Smooth muscle cell (in vitro differentiated cells): ENCODE data around the gene S100A10. TPM values are rescaled to one million over a fixed set of nuclear protein-coding genes. Genes with fewer than 3 reads are reported as not detected.

Source experiments
- DNase-seq: peaks from one replicate; lab custom pipeline; 2025; ENCODE audit not compliant: unreplicated experiment; lab: John Stamatoyannopoulos, UW
- H2AFZ ChIP-seq: fragments of 200-600 bp; sonication (generic); 2 replicates; pipeline ENCODE4 v1.6.0; 2016; ENCODE audit warnings: antibody characterized with exemption, low read depth, mild to moderate bottlenecking
- H3F3A ChIP-seq: fragments of 200-600 bp; sonication (generic); 2 replicates; pipeline ENCODE4 v1.6.0; 2017; ENCODE audit warnings: antibody characterized with exemption, low read depth
- H3K27ac ChIP-seq: fragments of 200-600 bp; sonication (generic); 2 replicates; pipeline ENCODE4 v1.5.1; 2016; ENCODE audit warnings: low read depth, mild to moderate bottlenecking
- H3K27me3 ChIP-seq: fragments of 200-600 bp; sonication (generic); 2 replicates; pipeline ENCODE4 v1.6.1; 2016; ENCODE audit warnings: low read depth, mild to moderate bottlenecking
- H3K36me3 ChIP-seq: fragments of 200-600 bp; sonication (generic); 2 replicates; pipeline ENCODE4 v1.5.1; 2016; ENCODE audit warnings: low read depth
- H3K4me1 ChIP-seq: fragments of 200-600 bp; sonication (generic); 2 replicates; pipeline ENCODE4 v1.5.1; 2016; ENCODE audit warnings: low read depth
- H3K4me2 ChIP-seq: fragments of 200-600 bp; sonication (generic); 2 replicates; pipeline ENCODE4 v1.6.0; 2016; ENCODE audit warnings: mild to moderate bottlenecking
- H3K4me3 ChIP-seq: fragments of 200-600 bp; sonication (generic); 2 replicates; pipeline ENCODE4 v1.5.1; 2016; ENCODE audit warnings: mild to moderate bottlenecking
- H3K79me2 ChIP-seq: fragments of 200-600 bp; sonication (generic); 2 replicates; pipeline ENCODE4 v1.6.0; 2016; ENCODE audit warnings: low read depth, mild to moderate bottlenecking
- H3K9ac ChIP-seq: fragments of 200-600 bp; sonication (generic); 2 replicates; pipeline ENCODE4 v1.6.0; 2016; ENCODE audit warnings: low read depth
- H3K9me3 ChIP-seq: fragments of 200-600 bp; sonication (generic); replicated peaks from 2 replicates; pipeline ENCODE4 v1.5.1; 2016; ENCODE audit warnings: low read depth
- H4K20me1 ChIP-seq: fragments of 200-600 bp; sonication (generic); 2 replicates; pipeline ENCODE4 v1.6.0; 2016; ENCODE audit warnings: low read depth
- CTCF ChIP-seq: fragments of 200-600 bp; sonication (generic); IDR thresholded peaks from 2 replicates; pipeline ENCODE4 v1.5.1; 2017; ENCODE audit warnings: borderline replicate concordance, mild to moderate bottlenecking, antibody characterized with exemption; ENCODE audit not compliant: insufficient read depth, poor library complexity, severe bottlenecking
- WGBS: methylation state at CpG from one replicate; pipeline ENCODE4 v1.1.7; 2016; ENCODE audit warnings: low lambda C conversion rate; 5-methylcytosine and 5-hydroxymethylcytosine counted together
- polyA plus RNA-seq: library from polyadenylated mRNA; unstranded; fragments of >200 nt; fragmentation: Nextera tagmentation; extraction: Ambion mirVana; gene quantifications from 2 replicates; pipeline ENCODE4 v1.2.1, GENCODE V29; 2016
- total RNA-seq: library from RNA; depleted of rRNA; stranded (reverse); fragments of >200 nt; gene quantifications from 2 replicates; pipeline ENCODE4 v1.2.3, GENCODE V29; 2014

S100A10 gene
- total RNA-seq (339 and 477 TPM in 2 replicates), polyA plus RNA-seq (1,351 and 2,073 TPM in 2 replicates)

GRCh38 chr1:151993734-151994496, at the start of gene S100A10:
S100A10 (minus strand) TSS chr1:151993859; CDS start chr1:151986230, 7,629 bp downstream.
- peaks cover 22% of the 10 kb centered on the region for H3K4me1 ChIP-seq
- peak within 1 kb of the TSS; percentile 89 for H3K9ac ChIP-seq
- H3K27me3 ChIP-seq: no peaks in the 10 kb centered on the region
- TF ChIP-seq CTCF: no peak
- no peaks in the 10 kb centered on the region for H3K36me3 ChIP-seq
- WGBS: 3% methylated on average over 34 of the region's 69 CpGs
- peaks cover 34% of the 10 kb centered on the region for H4K20me1 ChIP-seq
- peak within 1 kb of the TSS; percentile 86 for H3K4me2 ChIP-seq
- H3K27ac ChIP-seq: peak within 1 kb of the TSS; percentile 99
- peak; percentile 40 for DNase-seq
- H3K9me3 ChIP-seq: no peaks in the 10 kb centered on the region
- peaks cover 36% of the 10 kb centered on the region for H3K79me2 ChIP-seq
- peaks cover 58% of the 10 kb centered on the region for H3F3A ChIP-seq
- peak within 1 kb of the TSS; percentile 81 for H3K4me3 ChIP-seq
- peak within 1 kb of the TSS; percentile 43 for H2AFZ ChIP-seq

DNA sequence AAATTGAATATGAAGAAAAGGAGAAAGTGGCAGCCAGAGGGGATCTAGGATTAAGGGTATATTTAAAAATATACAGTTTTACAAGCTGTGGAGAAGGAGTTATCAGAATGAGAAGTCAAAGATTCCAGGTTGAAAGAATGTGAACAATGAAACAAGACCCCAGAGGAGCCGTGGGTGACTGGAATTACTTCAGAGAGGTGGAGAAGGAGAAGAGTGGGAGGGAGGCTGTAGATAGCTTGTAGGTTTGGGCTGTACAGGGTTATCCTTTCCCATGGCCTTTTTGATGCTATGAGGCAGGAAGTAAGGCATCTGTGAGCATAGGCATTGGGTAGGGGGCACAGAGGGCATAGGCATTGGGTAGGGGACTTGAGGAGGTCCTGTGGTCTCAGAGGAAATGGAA, 48.4 kb upstream of the S100A10 start:
- Histone ChIP-seq H4K20me1 (no peaks in the 10 kb centered on the region), H3K4me1 (peaks cover 6% of the 10 kb centered on the region), H3K27me3 (no peaks in the 10 kb centered on the region), H3K4me2 (no peak overlapping the region), H2AFZ (no peak overlapping the region), H3K79me2 (no peaks in the 10 kb centered on the region), H3K9me3 (no peaks in the 10 kb centered on the region), H3K36me3 (no peaks in the 10 kb centered on the region), H3K4me3 (no peak overlapping the region), H3K9ac (no peak overlapping the region), H3K27ac (no peak overlapping the region), H3F3A (peaks cover 11% of the 10 kb centered on the region)
- TF ChIP-seq CTCF: no peak
- 68% methylated on average over 1 of the region's 1 CpG for WGBS
- DNase-seq: no peak

DNA sequence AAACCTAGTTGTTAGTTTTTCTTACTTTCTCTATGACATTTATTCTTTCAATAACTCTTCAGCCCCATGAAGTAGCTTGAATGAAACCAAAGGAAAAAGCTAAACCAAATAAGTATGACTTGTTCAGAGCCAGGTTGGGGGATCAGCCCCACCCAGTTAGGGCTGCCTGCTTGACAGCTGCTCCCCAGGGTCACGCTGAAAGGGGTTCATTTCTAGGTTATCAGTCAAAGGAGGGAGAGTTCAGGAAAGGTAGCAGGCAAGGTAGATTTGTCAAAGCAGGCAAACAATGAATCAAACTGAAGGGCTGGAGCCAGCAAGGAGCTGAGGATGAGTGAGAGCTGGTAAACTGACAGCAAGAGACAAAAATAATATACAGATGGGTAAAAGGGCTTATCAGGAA, 46.2 kb upstream of the S100A10 start:
- H3K4me2 ChIP-seq: no peak overlapping the region
- no peak for DNase-seq
- H3K4me3 ChIP-seq: no peak overlapping the region
- peaks cover 19% of the 10 kb centered on the region for H3K79me2 ChIP-seq
- TF ChIP-seq CTCF: no peak
- H3F3A ChIP-seq: peaks cover 11% of the 10 kb centered on the region
- no peaks in the 10 kb centered on the region for H3K36me3 ChIP-seq
- peaks cover 11% of the 10 kb centered on the region for H4K20me1 ChIP-seq
- H3K27me3 ChIP-seq: no peaks in the 10 kb centered on the region
- H3K4me1 ChIP-seq: no peaks in the 10 kb centered on the region
- WGBS: 79% methylated on average over 1 of the region's 1 CpG
- no peak overlapping the region for H3K9ac ChIP-seq
- no peak overlapping the region for H3K27ac ChIP-seq
- H2AFZ ChIP-seq: no peak overlapping the region
- H3K9me3 ChIP-seq: no peaks in the 10 kb centered on the region

DNA sequence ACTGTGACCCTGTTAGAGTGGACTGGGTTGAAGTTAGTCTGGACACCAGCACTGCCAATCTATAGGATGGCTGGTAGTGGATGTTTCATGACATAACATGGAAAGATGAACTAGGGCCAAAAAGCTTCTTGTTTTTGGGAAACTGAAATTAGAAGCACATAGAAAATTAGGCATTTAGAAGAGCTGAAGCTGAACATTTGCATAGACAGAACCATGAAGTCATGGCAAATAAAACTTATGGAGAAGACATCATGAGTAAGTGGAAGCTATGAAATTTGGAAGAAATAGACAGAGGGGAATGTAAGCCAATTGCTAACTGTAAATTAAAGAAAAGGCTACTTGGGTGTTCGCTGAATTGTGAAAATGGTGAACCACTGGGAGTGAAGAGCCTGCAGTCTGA, 45.8 kb upstream of the S100A10 start:
- Histone ChIP-seq H4K20me1 (peaks cover 13% of the 10 kb centered on the region), H3K27ac (no peak overlapping the region), H3K79me2 (peaks cover 23% of the 10 kb centered on the region), H3K36me3 (no peaks in the 10 kb centered on the region), H3K4me1 (peaks cover under 1% of the 10 kb centered on the region), H3F3A (peaks cover 11% of the 10 kb centered on the region), H3K4me2 (no peak overlapping the region), H3K9me3 (no peaks in the 10 kb centered on the region), H3K9ac (no peak overlapping the region), H3K4me3 (no peak overlapping the region), H3K27me3 (no peaks in the 10 kb centered on the region), H2AFZ (no peak overlapping the region)
- DNase-seq: no peak
- TF ChIP-seq CTCF: no peak
- WGBS: 80% methylated on average over 1 of the region's 1 CpG
